SK-N-SH (cell line): ENCODE measurements around the gene ADH5.

Experiments
- EZH2phosphoT487 ChIP-seq: fragments of 200-600 bp; sonication (generic); IDR thresholded peaks from 2 replicates; pipeline ENCODE4 v1.6.1; 2017; ENCODE audit warnings: low read depth, mixed run types, mild to moderate bottlenecking, antibody characterized with exemption, moderate library complexity, borderline replicate concordance
- IRF3 ChIP-seq: fragments of 150-350 bp; IDR thresholded peaks from 2 replicates; pipeline ENCODE4 v1.6.1; 2016; ENCODE audit warnings: mild to moderate bottlenecking, low read depth, low read length
- YY1 ChIP-seq: IDR thresholded peaks from 2 replicates; pipeline ENCODE4 v1.4.0; 2012; ENCODE audit warnings: low read depth, mild to moderate bottlenecking

GRCh38 chr4:99078931-99079624 lies 9.5 kb downstream of the ADH5 start:
- no peak for TF ChIP-seq EZH2phosphoT487
- no peak for TF ChIP-seq IRF3
- no peak for TF ChIP-seq YY1
